Muscle of leg (tissue), 11 donors: ENCODE data around the gene ATRN. TPM values are rescaled to one million over a fixed set of nuclear protein-coding genes. Genes with fewer than 3 reads are reported as not detected.

ENCODE experiments used
- DNase-seq: peaks from one replicate; pipeline ENCODE4 v3.0.0; 2013
- H3K27ac ChIP-seq: one replicate; pipeline ENCODE4 v1.5.1; 2013; ENCODE audit warnings: mild to moderate bottlenecking, low read length, control low read depth
- H3K27me3 ChIP-seq: one replicate; pipeline ENCODE4 v1.6.1; 2013; ENCODE audit warnings: low read length; ENCODE audit not compliant: control insufficient read depth, insufficient read depth
- H3K36me3 ChIP-seq: one replicate; pipeline ENCODE4 v1.6.1; 2013; ENCODE audit warnings: low read length; ENCODE audit not compliant: control insufficient read depth, insufficient read depth
- H3K4me1 ChIP-seq: one replicate; pipeline ENCODE4 v1.6.1; 2013; ENCODE audit warnings: low read length; ENCODE audit not compliant: control insufficient read depth, insufficient read depth
- H3K4me3 ChIP-seq: one replicate; pipeline ENCODE4 v1.5.1; 2013; ENCODE audit warnings: low read length, control low read depth
- H3K9me3 ChIP-seq: replicated peaks from 2 replicates; pipeline ENCODE4 v1.6.1; 2013; ENCODE audit warnings: low read depth, low read length; ENCODE audit not compliant: control insufficient read depth
- WGBS: methylation state at CpG from one replicate; pipeline ENCODE4 v1.1.5; 2013; ENCODE audit warnings: missing lambda C conversion rate; ENCODE audit not compliant: insufficient coverage; 5-methylcytosine and 5-hydroxymethylcytosine counted together
- polyA plus RNA-seq, 8 donors: library from polyadenylated mRNA; unstranded; fragments of 120-200 nt; gene quantifications; one replicate each; pipeline versions ENCODE4 v1.2.1 to v1.2.3, GENCODE V29; 2013; ENCODE audit warnings: inconsistent platforms in 1 of 8, low replicate concordance in 1 of 8; ENCODE audit not compliant: insufficient read length in 8 of 8, insufficient read depth in 1 of 8
- total RNA-seq: library from RNA; stranded (reverse); fragments of 120-200 nt; gene quantifications from one replicate; pipeline ENCODE4 v1.2.4, GENCODE V29; 2013

The ATRN gene
- total and polyA plus RNA-seq, 9 donors, result 19.6 to 32.1 (median 24.4) TPM

- Histone ChIP-seq H3K36me3 (peaks cover 29% of the 10 kb centered on the region), H3K4me3 (no peak overlapping the region)
- 70% methylated on average over 20 of the region's 23 CpGs for WGBS
Measured at GRCh38 chr20:3671986-3672546, 201.2 kb downstream of the ATRN start.

DNA sequence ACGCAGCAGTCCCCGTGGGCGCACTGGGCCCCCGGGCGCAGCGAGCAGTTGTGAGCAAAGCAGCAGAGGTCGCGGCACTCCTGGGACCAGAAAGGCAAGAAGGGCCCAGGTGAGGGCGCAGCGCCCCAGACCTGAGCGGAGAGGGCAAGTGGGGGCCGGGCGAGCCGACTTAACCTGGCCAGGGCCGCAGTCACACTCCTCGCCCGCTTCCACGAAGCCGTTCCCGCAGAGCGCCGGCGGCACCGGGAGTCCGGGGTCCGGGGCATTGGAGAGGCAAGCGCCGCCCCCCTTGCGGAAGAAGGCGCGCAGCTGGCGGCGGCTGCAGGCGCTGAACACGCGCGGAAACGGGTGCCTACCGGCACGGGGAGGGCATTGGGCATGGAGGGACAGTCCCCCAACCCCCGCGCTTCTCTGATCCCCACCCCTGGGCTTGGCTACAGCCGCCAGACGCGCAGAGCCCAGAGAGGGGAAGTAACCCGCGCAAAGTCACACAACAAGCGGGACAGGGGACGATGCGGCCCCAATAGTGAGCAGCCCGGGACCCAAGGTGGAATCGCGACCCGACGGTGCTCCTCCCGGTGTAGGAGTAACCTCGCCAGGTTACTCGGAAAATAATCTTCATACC lies 201.8 kb downstream of the ATRN start:
- H3K9me3 ChIP-seq, result no peaks in the 10 kb centered on the region
- no peak overlapping the region for H3K4me3 ChIP-seq
- peaks cover 29% of the 10 kb centered on the region for H3K36me3 ChIP-seq
- H3K4me1 ChIP-seq, result peaks cover 33% of the 10 kb centered on the region
- H3K27me3 ChIP-seq, result peaks cover 50% of the 10 kb centered on the region
- no peak for DNase-seq
- WGBS, result 35% methylated on average over 53 of the region's 58 CpGs
- no peak overlapping the region for H3K27ac ChIP-seq

More at GRCh38 chr20:3671986-3672546, 201.2 kb downstream of the ATRN start:
- H3K27ac ChIP-seq, result no peak overlapping the region
- no peak for DNase-seq
- H3K4me1 ChIP-seq, result peaks cover 27% of the 10 kb centered on the region
- peaks cover 50% of the 10 kb centered on the region for H3K27me3 ChIP-seq
- H3K9me3 ChIP-seq, result no peaks in the 10 kb centered on the region

DNA sequence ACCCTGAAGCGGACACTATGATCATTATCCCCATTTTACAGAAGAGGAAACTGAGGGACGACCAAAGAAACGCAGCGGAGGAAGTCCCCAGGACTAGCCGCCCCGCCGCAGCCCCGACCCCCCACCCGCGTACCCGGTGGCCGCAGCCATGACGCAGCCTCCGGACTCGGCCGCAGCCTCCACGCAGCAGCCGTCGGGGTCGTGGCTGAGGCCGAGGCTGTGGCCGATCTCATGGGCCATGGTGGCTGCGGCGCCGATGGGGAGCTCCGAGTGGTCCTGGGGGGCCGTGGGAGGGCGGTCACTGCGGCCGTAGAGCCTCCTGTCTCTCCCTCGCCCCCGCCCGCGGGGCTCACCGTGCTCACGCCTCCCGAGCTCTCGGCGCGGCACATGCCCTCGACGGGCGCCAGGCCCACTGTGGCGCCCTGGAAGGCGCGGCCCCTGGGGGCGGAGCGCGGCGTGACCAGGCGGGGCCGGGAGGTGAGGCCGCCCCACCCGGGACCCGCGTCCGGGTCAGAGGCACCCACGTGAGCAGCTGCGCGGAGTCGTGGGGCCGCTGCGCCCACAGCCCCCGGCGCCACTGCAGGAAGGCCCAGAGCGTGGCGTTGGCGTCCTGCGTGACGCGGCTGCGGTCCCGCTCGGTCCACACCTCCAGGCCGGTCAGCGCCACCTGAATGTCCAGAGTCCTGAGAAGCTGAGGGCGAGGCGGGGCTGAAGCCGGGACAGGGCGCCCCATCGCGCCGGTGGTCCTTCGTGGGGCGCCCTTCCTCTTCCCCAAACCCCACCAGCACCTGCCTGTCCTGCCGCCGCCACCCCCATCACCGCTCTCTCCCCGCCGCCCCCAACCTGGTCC lies 202.6 kb downstream of the ATRN start:
- Histone ChIP-seq H3K9me3 (no peaks in the 10 kb centered on the region), H3K4me1 (peaks cover 40% of the 10 kb centered on the region), H3K27ac (no peak overlapping the region), H3K4me3 (no peak overlapping the region), H3K36me3 (peaks cover 29% of the 10 kb centered on the region), H3K27me3 (peaks cover 50% of the 10 kb centered on the region)
- no peak for DNase-seq
- WGBS, result 56% methylated on average over 76 of the region's 90 CpGs

DNA sequence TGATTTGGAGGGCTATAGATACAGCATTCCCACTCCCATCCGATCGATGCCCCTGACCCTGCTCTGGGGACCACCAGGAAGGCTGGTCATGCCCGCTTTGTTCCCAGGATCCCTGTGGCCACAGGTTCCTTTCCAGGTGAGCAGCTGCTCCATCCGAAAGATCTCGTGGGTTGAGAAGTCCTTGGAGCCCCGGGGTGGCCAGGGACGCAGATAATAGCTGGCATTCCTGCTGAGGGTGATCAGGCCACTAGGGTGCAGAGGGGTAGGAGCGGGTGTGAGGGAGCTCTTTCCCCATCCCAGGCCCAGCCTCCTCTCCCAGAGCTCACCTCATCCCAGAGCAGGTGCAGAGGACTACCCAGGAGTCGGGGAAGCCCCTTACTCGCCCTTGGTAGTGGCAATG lies 203.6 kb downstream of the ATRN start:
- Histone ChIP-seq H3K9me3 (no peaks in the 10 kb centered on the region), H3K4me1 (peaks cover 50% of the 10 kb centered on the region), H3K36me3 (peaks cover 32% of the 10 kb centered on the region), H3K27me3 (peaks cover 50% of the 10 kb centered on the region), H3K4me3 (no peak overlapping the region), H3K27ac (no peak overlapping the region)
- 72% methylated on average over 5 of the region's 10 CpGs for WGBS
- DNase-seq, result no peak

GRCh38 chr20:3674995-3675900 lies 204.4 kb downstream of the ATRN start:
- H3K27me3 ChIP-seq, result peaks cover 52% of the 10 kb centered on the region
- H3K4me3 ChIP-seq, result no peak overlapping the region
- no peaks in the 10 kb centered on the region for H3K9me3 ChIP-seq
- peaks cover 32% of the 10 kb centered on the region for H3K36me3 ChIP-seq
- no peak overlapping the region for H3K27ac ChIP-seq
- peaks cover 54% of the 10 kb centered on the region for H3K4me1 ChIP-seq
- 57% methylated on average over 9 of the region's 13 CpGs for WGBS
- no peak for DNase-seq

DNA sequence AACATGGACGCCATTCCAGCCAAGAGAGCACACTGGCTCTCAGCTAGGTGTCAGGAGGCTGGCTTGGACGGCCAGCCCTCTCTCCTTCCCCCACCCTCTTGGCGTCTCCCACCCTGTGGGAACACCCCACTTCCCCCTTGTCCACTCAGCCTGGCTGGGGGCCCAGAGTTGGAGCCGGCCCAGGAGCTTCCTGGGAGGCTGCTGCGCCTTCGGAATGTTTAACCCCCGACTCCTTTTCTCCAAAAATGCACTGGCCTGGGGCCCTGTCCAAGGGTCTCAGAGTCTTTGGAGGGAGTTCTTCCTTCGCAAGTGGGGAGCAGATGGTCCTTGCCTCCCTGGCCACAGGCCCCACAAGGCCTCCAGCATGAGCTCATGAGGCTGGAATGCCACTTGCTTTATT lies 206.9 kb downstream of the ATRN start:
- WGBS, result 48% methylated on average over 3 of the region's 8 CpGs
- peaks cover 14% of the 10 kb centered on the region for H3K36me3 ChIP-seq
- peaks cover 59% of the 10 kb centered on the region for H3K27me3 ChIP-seq
- no peak overlapping the region for H3K4me3 ChIP-seq
- no peaks in the 10 kb centered on the region for H3K9me3 ChIP-seq
- peak; percentile 90 for DNase-seq
- no peak overlapping the region for H3K27ac ChIP-seq
- H3K4me1 ChIP-seq, result peaks cover 60% of the 10 kb centered on the region

DNA sequence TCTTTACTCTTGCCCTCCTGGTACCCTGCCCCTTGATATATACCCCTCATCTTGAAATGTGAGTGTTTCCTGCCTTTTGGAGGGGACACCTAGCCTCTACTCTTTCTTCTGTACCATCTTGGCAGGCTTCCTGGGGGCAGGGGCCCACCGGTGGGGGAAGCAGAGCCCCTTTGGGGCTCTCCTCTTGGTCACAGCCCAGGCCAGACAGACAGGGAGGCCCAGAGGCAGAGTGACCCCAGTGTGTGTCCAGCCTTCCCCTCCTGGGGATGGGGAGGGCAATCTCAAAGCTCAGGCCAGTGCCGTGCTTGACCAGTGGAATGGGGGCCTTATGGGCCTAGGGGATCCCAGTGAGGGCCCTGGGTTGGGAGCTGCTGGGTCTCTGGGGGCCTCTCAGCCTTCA lies 207.4 kb downstream of the ATRN start:
- Histone ChIP-seq H3K9me3 (no peaks in the 10 kb centered on the region), H3K27ac (peak overlapping the region; percentile 31), H3K4me1 (peaks cover 58% of the 10 kb centered on the region), H3K36me3 (peaks cover 14% of the 10 kb centered on the region), H3K27me3 (peaks cover 54% of the 10 kb centered on the region), H3K4me3 (no peak overlapping the region)
- WGBS, result 33% methylated on average over 2 of the region's 2 CpGs
- no peak for DNase-seq

GRCh38 chr20:3678856-3679720 lies 208.3 kb downstream of the ATRN start:
- peak; percentile 58 for DNase-seq
- WGBS, result 51% methylated on average over 10 of the region's 14 CpGs
- H3K4me3 ChIP-seq, result peak overlapping the region; percentile 65
- peaks cover 58% of the 10 kb centered on the region for H3K4me1 ChIP-seq
- peak overlapping the region; percentile 47 for H3K27ac ChIP-seq
- H3K36me3 ChIP-seq, result peaks cover 13% of the 10 kb centered on the region
- no peaks in the 10 kb centered on the region for H3K9me3 ChIP-seq
- H3K27me3 ChIP-seq, result peaks cover 47% of the 10 kb centered on the region
